ENCODE data around the gene COL6A3.

COL6A3 gene

GRCh38 chr2:237413777-237414661, at the start of gene COL6A3:
TSS of gene COL6A3 (minus strand) at chr2:237414164. CDS start at chr2:237396817, 17,347 bp downstream.
- DNase-seq, result no peak

GRCh38 chr2:237459741-237460174, 45.8 kb upstream of the COL6A3 start:
- no peak for DNase-seq

GRCh38 chr2:237459226-237459625, 45.3 kb upstream of the COL6A3 start:
- no peak for DNase-seq

GRCh38 chr2:237458519-237458918, 44.6 kb upstream of the COL6A3 start:
- DNase-seq, result no peak

DNA sequence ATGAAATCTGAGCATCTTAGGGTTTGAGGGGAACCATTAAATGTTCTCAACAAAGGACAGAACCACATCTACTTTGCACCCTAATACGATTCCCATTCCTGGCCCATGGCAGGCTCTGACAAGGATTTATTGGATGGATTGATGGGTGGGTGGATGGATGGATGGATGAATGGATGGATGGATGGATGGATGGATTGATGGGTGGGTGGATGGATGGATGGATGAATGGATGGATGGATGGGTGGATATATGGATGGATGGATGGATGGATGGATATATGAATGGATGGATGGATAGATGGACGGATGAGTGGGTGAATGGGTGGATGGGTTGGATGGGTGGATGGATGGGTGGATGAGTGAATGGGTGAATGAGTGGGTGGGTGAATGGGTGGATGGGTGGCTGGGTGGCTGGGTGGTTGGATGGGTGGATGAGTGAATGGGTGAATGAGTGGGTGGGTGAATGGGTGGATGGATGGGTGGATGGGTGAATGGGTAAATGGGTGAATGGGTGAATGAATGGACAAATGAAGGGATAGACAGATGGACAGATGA, 43.5 kb upstream of the COL6A3 start:
- no peak for DNase-seq

DNA sequence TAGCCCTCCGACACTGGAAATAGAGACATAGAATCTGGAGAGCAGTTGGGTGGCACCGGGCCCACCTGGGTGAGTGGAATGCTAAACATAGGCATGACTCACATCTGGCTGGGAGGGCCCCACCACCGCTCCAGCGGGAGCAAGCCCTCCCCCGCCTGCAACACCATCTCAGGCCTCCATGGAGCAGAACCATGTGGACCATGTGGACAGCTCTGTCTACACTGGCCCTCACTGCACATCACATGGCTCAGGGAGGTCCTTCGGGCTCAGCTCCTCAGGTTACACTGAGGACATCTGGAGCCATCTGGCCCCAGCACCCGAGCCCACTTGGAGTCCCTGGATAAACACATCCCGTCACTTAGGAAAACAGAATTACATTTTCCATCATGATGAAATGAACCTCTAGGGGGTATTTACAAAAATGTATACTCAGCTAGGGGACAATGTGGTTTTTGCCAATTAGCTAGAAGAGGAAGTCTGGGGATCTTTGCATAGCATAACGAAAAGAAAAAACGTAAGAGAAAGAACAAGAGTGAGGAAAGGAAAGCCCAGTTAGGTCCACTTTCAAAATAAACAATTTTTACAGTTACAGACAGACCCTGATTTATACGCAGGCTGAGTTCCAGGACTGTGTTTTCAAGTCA, 42.4 kb upstream of the COL6A3 start:
- no peak for DNase-seq

DNA sequence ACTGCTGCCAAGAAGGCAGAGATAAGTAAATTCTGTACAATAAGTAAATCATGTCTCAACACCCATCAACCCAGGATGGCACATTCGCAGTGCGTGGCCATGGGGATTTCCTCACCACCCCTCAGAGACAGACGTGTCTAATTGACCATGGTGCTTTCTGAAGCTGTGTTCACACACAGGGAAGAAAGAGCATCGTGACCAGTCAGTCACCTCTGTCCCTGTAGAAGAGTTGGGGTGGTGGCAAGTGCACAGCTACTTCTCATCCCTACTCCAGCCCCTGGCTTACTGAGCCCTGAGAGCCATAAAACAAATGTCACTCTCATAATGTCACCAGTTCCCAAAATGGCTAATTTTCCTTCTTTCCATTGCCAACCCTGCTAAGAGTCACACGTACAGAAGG, 41.8 kb upstream of the COL6A3 start:
- DNase-seq, result no peak

DNA sequence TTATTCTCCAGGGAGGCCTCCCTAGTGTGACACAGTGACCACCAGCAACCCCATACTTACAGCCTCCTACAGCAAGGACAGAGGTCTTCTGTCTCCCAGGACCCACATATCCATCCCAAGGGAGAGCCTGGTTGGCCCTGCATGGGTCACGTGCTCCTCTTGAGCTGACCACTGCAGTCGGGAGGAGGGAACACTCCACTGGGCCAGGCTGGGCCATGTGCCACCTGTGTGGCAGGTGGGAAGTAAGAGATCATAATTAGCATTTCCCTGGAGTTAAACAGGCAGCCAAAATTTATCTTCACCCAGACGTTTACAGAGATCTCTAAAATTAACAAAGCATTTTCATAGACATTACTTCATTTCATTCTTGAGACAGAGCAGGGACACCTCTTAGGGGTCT, 39.7 kb upstream of the COL6A3 start:
- DNase-seq, result no peak

GRCh38 chr2:237452861-237453260, 38.9 kb upstream of the COL6A3 start:
- DNase-seq, result no peak

DNA sequence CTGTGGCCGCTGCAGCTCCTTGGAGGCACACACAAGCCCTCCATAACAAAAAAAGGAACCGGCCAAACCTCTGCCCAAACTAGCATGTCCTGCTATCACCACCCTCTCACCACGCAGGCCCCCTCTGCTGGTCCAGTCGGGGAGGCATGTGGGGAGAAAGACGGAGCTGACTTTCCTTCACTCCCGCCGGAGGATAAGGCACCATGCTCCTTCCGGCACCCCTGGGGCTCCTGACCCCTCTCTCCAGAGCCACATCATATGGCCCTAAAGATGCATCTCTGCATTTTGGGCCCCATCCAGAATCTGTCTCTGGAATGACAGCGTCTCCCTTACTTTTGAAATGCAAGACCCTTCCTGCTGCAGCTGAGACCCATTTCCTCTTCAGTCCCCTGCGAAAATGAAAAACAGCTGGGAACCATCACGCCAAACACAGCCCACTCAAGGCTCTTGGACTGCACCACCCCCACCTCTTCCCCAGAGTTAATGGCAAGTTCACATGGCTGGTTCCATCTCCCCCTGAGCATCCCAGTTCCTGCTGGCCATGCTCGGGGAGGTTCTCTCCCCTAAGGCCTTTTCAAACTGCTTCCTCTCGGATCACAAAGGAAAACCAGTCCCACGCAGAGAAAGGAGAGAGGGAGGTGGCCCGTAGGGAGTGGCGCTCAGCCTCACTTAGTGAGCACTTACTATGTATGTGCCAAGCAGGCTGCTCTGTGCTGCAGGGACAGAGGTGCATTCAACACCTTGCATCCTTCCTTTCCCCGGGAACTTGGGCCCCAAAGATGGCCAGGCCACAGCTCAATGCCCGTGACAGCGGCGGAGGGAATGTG, 37.9 kb upstream of the COL6A3 start:
- no peak for DNase-seq

DNA sequence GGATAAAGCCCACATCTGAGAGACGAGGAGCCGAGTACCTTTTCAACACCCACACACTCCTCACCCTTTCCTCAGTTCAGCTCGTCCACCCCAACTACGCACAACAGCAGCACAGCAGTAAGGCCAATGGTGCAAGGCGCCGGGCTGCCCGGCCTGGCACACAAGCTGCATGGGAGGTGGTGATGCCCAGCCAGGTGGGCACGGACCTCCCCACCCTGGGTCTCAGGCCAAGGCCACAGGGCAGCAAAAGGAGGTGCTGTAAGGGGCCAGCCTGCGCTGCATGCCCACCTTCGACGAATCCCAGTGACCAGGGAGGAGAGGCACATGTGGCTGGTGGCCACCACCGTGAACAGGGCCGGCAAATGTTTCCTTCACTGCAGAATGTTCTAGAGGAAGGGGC, 36.6 kb upstream of the COL6A3 start:
- DNase-seq, result no peak

GRCh38 chr2:237450108-237450507, 36.1 kb upstream of the COL6A3 start:
- DNase-seq, result no peak

- DNase-seq, result no peak
Measured at GRCh38 chr2:237449193-237449881, 35.4 kb upstream of the COL6A3 start.

GRCh38 chr2:237448626-237449025, 34.7 kb upstream of the COL6A3 start:
- DNase-seq, result no peak

DNA sequence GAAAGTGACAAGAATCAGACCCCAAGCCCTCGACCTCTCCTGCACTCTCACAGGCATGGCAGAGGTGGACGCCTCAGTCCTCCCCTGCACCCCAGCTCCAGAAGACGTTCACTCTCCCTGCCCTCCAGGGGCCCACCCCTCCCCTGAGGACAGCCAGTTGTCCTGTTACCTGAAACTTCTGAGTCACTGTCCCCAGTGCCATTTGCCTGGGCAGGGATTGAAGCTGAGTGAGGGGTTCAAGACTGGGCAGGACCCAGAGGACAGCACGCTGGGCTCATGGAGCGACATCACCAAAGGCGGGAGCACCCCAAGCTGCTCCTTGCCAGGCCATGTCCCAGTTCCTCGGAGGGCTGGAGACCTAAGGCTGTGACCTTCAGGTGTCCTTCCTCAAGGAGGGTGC, 34.2 kb upstream of the COL6A3 start:
- no peak for DNase-seq

DNA sequence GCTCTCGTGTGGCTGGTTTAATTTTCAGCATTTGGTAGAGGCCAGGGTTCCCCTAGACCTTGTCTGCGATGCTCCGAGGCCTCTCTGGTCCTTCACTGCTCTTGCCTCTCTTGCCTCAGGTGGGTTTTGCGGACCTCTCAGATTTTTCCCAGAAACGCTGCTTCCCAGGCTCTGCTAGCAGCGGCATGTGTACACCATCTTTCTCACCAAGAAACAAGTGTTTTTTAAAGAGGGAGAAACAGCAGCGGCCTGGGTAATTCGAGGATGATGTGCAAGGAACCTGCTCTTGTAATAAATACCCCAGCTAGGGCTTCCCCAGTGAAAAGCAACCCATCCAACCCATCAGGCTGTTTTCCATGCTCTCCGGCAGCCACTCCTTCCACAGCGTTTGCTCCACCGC, 33.5 kb upstream of the COL6A3 start:
- no peak for DNase-seq

GRCh38 chr2:237446338-237446665, 32.3 kb upstream of the COL6A3 start:
- DNase-seq, result no peak

GRCh38 chr2:237445611-237446337, 31.8 kb upstream of the COL6A3 start:
- DNase-seq, result no peak

GRCh38 chr2:237444071-237444470, 30.1 kb upstream of the COL6A3 start:
- no peak for DNase-seq

DNA sequence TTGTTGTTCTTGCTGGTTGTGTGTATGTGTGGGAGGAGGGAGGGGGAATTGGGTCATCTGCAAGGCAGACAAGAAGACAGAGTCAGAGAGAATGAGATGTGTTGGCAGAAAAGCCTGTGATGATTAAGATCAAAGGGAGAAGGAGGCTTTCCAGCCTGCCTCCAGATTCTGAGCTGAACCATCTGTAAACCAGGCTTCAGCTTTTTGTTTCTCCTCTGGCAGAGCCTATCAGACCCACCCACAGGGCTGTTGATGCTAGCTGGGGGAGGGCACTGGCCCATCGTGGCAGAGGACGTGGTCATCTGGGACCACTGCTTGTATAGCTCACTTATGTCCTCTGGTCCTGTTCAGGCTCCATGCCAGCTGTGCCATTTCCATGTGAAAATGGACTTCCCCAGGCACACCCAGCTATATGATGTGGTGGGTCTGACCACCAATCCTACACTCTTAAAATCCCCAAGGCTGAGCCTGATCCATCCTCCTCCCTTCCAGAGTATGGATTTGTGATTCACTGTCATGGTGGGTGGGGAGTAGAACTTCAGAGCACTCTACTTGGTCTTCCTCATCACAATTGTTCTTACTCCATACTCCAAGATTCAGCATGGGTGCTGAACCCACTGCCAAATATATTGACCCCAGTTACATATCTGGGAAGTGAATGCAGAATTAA, 27.8 kb upstream of the COL6A3 start:
- DNase-seq, result peak; percentile 57

DNA sequence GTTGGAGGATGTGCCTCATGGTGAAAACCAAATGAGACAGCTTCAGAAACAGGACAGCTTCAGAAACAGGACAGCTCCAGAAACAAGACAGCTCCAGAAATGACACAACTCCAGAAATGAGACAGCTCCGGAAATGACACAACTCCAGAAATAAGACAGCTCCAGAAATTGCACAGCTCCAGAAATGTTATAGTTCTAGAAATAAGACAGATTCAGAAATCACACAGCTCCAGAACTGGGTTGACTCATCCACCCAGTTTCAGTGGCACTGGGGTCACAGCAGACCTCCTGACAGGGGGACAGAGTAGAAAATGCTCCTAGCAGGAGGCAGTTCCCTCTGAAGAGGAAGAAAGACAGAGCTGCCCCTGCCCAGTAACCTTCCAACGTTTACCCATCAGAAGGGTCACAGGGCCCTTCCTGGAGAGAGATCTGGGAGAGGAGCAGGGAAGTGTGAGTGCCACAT, 26.9 kb upstream of the COL6A3 start:
- peak; percentile 63 for DNase-seq

Data from activated naive CD4-positive, alpha-beta T cell treated with anti-CD3 and anti-CD28 coated beads, Interleukin-2, amount 50 U/mL, for 16 hours (primary cell).